GM21390 (cell line): Measurements from ENCODE around the gene VGLL4.

ENCODE experiments used
- ATAC-seq: cut with Tn5 transposase; IDR thresholded peaks from one replicate; pipeline ENCODE4 v1.9.1; 2021; ENCODE audit not compliant: unreplicated experiment

VGLL4 gene

DNA sequence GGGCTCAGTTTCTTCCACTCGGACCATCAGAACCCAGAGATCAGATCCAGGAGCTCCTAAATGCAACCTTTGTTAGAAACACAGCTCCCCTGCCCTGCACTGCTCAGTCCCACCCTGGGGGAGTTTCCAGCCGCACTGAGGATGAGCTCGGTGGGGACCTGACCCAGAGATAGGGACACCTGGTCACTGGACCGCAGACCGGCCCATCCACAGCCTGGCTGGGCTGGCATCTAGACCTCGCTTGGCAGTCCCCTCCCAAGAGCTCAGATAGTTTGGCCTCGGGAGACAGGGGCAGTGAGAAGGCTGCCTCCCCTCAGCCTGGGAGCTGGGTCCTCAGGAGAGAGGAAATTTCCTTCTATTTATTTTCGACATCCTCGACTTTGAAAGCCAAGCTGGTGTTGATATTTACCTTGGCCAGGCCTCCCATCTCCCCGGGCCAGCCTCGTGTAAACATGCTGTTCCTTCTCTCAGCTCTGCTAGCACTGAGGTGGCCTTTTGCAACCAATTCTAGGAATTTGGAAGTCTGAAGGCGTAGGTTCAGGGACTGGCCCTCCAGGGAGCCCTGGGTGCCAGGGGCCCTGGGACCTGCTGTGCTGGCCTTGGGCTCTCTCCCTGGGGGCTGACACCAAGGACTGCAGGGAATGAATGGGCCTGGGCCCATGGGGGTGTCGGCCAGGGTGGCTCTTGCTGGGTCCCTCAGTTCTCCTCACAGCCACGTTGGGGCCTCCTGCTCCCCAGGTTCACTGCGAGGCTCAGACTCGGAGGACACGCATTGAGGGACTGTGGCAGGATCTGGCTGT, 90.1 kb downstream of the VGLL4 start:
- no peak for ATAC-seq

- no peak for ATAC-seq
Measured at GRCh38 chr3:11552289-11553264, 91.1 kb downstream of the VGLL4 start.

DNA sequence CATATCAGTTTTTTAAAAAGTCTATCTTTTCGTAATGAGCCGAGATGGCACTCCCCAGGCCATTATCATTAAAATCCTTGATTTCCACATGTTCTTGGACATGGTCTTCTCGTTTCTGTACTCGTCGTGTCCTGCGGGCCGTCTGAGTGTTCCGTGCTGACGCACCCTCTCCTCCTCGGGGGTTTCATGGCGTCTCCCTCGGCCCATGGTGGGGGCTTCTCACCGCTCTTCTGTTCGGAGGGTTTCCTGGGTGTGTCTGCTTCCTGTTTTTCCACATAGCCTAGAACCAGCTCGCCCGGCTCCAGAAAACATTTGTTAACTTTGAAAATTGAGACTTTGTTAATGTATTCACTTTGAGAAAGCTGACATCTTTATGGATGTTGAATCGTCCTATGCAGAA, 92.7 kb downstream of the VGLL4 start:
- no peak for ATAC-seq

DNA sequence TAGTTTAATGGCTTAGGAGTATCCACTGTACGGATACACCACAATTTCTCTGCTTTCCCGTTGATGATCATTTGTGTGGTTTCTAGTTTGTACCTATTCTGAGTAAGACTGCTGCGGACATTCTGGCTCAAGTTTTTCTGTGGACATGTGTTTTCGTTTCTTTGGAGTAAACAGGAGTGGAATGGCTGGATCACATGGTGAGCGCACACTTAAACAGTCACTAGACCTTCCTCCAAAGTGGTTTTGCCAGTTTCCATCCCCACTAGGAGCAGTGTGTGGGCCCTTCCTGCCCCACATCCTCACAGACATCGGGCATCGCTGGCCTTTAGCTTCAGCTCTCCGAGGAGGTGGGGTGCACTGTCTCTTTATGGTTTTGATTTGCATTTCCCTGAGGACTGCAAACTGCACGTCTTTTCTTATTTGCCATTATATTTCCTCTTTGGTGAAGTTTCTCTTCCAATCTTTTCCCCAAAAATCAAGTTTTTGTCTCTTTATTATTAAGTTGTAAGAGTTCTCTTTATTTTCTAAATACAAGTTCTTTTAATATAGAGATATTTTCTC, 94.1 kb downstream of the VGLL4 start:
- no peak for ATAC-seq

DNA sequence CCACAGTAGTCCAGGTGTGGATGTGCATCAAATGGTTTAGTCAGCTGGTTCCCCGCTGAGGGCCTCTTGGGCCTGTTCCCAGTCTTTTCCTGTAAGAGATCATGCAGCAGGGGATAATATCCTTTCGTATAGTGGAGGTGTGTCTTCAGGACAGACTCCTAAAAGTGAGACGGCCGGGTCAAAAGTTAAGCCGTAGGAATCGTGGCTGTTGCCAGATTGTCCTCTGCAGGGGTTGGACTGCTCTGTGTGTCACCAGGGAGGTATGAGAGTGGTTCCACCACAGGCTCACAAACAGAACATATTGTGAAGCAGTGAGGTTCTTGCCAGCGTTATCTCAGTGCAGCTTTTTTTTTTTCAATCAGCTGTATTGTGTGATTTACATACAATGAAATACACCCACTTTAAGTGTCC, 95.0 kb downstream of the VGLL4 start:
- ATAC-seq, result no peak

- ATAC-seq, result no peak
Measured at GRCh38 chr3:11547498-11547897, 96.2 kb downstream of the VGLL4 start.

DNA sequence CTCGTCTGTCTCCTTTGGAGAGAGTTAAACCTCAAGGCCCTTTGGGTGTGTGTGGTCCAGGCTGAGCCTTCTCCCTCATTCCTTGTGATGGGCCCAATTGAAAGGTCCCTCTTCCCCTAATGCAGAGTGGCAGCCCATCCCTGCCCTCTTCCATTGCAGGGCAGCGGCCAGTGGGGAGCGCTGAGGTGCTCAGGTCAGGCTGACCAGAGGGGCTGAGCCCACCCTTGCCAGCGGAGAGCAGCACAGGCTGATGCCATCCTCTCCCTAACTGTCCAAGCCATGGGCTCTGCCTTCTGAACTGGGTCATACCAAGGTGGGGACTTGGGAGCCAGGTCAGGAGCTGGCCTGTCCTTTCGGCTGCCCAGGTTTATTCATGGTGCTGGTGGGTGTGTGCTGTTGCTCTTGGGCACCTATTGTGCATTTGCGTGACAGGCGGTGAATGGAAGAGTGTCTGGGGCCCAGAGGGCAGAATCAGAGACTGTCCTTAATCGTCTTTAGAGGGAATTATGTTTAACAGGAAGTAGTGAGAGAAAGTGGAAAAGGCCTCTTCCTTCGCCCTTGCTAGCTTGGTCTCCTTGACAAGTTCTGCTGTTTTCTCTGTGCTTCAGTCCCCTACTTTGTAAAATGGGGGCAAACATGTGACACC, 96.9 kb downstream of the VGLL4 start:
- no peak for ATAC-seq

DNA sequence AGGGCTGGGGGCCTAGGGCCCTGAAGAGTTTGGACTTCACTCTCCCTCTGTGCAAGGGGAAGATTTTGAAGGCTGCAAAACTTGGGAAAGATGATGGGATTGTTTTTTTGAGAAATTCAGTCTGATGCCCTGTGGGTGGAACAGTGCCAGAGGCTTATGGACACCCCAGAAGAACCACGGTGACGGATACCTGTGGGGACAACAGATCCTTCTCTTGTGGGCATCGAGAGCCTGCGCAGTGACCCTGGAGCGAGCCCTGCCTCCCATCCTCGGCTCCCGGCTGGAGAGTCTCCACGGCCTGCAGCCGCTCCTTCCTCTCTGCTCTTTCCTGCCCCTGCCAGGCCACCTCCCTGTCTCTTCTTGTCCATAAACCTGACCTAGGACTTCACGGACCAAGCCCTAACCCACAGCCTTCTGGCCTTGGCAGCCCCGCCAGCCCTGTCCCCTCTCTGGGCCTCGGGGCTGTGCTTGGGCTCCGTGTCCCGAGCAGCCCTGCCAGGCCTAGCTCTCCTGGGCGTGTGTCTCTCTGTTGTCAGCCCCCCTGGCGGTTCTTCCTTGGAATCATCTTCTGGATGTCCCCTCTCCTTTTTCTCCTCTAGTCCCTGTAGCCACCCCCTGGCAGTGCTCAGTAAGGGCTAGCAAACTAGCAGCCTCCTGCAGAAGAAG, 98.4 kb downstream of the VGLL4 start:
- no peak for ATAC-seq

- ATAC-seq, result no peak
Measured at GRCh38 chr3:11544412-11545181, 99.1 kb downstream of the VGLL4 start.

DNA sequence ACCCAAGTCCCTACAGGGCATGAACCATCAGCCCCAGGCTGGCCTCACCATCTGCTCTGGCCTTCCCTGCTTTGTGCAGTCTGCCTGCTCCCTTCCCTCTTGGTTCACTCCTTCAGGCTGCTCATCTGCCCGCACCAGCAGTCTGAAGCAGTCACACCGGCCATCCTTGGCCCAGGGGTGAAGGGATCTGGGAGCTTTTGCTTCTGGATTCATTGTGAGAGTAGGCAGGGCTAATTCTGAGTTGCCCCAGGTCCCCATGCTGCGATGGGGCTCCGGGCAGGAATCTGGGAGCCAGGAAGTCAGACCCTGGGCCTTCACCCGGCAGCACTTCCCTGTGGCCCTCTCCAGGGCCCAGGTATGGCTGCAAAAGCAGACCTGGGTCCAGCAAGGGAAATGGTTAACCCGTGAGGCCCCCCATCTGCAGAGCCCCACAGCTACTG, 99.7 kb downstream of the VGLL4 start:
- no peak for ATAC-seq

GRCh38 chr3:11543141-11543947, 100.4 kb downstream of the VGLL4 start:
- ATAC-seq, result no peak

- ATAC-seq, result no peak
Measured at GRCh38 chr3:11542551-11542950, 101.2 kb downstream of the VGLL4 start.

DNA sequence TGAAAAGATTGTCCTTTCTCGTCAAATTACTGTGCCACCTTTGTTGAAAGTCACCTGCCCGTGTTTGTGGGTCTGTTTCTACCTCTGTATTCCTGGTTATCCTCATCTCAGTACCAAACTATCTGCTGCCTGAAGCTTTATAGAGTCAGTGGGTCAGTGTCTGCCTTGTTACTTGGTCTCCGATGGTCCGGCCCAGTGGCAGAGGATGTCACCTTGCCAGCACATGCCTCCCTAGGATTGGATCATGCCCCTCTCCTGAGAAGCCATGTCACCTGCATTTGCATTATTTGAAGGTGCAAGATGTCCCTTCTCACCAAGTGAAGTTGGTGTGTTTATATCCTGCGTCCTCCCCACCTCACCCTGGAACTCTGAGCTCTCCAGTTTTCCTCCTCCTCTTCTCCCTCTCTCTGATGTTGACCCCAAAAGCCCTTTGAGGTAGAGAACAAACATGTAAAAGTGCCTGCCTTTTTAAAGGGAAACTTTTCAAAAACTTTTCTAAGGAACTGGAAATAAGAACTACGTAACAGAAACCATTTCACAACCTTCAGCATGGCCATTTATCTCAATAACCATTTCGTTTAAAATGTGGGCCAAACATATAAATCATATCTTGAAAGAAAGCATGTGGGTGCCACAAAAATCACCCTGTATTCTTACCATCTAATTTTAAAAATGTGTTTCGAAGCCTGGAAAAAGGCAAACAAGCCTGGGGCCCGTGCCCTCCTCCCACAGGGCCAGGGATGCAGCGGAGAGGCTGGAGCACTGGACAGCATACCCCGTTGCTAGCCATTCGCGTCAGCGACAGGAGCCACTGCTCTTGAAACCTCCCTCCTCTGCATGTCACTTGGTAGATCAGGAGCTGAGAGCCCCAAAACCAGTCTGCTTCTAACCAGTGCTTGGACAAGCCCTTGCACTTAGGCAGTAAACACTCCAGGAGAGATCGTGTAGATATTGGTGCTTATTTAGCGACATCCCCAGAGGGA, 102.1 kb downstream of the VGLL4 start:
- no peak for ATAC-seq

DNA sequence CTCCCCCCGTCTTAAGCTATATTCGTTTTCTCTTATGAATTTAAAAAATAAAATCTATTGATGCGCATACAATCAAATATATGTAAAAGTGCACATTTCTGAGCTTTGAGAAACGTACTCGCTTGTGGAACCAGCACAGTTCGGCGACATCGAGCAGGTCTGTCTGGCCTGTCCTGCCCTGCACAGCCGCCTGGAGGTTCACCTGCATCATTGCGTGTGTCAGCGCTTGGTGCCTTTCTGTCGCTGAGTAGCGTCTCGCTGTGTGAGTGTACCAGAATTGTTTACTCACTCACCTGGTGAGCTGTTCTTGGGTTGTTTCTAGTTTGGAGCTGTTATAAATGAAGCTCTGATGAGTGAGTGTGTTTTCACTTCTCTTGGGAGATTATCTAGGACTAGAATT, 104.0 kb downstream of the VGLL4 start:
- ATAC-seq, result no peak

DNA sequence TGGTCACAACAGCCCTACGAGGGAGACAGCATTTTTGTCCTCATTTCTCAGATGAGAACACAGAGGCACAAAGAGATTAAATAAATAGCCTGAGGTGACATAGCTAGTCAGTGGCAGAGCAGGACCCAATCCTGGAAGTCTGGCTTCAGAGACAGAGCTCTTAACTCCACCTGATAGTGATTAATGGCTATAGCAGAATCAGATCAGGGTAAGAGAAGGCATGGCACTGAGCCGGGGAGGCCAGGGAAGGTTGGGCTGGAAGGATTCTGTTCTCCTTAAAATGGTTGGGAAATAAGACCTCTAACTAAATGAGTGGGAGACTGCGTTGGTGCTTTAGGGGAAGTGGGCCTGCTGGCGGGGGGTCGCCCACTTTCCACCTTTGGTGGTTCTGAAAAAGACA, 104.5 kb downstream of the VGLL4 start:
- no peak for ATAC-seq

DNA sequence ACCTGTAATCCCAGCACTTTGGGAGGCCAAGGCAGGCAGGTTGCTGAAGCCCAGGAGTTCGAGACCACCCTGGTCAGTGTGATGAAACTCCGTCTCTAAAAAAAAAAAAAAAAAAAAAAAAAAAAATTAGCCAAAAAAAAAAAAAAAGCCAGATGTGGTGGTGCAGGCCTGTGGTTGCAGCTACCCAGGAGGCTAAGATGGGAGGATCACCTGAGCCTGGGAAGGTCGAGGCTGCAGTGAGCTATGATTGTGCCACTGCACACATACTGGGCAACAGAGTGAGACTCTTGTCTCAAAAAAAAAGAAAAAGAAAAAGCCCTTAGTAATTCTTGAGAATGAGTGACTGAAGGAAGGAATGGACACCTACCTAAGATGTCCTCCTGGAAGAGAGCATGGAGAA, 105.1 kb downstream of the VGLL4 start:
- ATAC-seq, result no peak

DNA sequence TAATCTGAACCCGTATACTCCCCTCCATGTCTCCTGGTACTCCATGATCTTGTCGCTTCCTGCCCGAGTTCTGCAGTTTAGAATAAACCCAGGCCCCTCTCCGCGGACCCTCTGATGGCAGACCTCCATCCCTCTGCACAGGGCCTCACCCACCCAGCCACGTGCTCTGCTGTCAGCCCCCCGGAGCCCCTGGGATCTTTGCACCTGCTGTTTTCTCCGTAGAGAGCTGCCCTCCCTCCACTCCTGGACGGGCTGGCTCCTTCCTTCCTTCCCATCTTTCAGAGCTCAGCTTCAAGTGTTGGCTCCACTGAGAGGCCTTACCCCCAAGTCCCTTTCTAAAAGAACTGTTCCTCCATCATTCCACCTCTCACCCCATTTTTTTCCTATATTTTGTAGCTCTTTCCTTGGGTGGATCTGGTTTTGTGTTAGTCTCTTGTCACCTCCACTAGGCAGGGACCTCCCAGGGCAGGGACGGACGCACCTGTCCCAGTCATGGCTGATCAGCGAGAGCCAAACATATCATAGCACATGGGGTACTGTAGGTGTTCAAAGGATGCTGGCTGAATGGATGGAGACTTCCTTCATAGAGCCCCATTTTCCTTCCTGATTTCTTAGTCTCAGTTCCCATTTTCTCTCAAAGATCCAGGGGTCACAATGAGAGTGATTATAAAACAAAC, 106.6 kb downstream of the VGLL4 start:
- ATAC-seq, result no peak
